GM12865 (cell line): Measurements from ENCODE around the gene POLR2J.
"Not testable (repeated sequence)": the region's sequence is repeated elsewhere in the genome, so short reads cannot be mapped to it uniquely, and the experiment has no call there.

ENCODE experiments used
- DNase-seq: peaks from one replicate; pipeline ENCODE4 v3.0.0; 2010; ENCODE audit warnings: low read depth
- H3K4me3 ChIP-seq: 2 replicates; pipeline ENCODE4 v1.5.1; 2011; ENCODE audit warnings: mild to moderate bottlenecking, low read depth, low read length, control low read depth
- CTCF ChIP-seq: IDR thresholded peaks from 2 replicates; pipeline ENCODE4 v1.5.1; 2011; ENCODE audit warnings: low read length, control low read depth, low read depth, inconsistent platforms; ENCODE audit not compliant: insufficient read depth; ENCODE audit errors: missing control alignments

POLR2J gene

GRCh38 chr7:102478314-102479208 lies at the start of gene POLR2J:
POLR2J (minus strand) TSS chr7:102478922; CDS start chr7:102478860, 62 bp downstream.
- peak; percentile 89 for DNase-seq
- TF ChIP-seq CTCF, result peak; percentile 33
- peak within 1 kb of the TSS; percentile 41 for H3K4me3 ChIP-seq

- DNase-seq, H3K4me3 ChIP-seq: not testable (repeated sequence)
Observed at GRCh38 chr7:102527822-102528793, 49.4 kb upstream of the POLR2J start.

DNA sequence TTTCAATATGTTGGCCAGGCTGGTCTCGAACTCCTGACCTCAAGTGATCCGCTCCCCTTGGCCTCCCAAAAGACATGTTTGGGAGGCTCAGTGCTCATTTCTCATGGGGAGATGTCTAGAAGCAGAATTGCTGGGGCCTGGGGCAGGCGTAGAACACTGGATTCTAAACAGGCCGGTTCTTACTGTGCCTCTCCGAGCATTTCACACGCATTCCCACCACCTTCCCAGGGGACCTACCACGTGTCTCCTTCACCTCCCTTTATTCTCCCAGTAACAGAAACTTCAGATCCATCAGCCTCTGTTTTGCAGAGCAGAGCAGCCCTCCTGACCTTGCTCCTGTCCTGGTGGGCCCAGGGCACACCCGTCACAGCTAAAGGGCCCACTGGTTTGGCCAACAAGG lies 48.5 kb upstream of the POLR2J start:
- not testable (repeated sequence) for H3K4me3 ChIP-seq, DNase-seq

GRCh38 chr7:102524803-102525202 lies 46.1 kb upstream of the POLR2J start:
- not testable (repeated sequence) for H3K4me3 ChIP-seq, DNase-seq

DNA sequence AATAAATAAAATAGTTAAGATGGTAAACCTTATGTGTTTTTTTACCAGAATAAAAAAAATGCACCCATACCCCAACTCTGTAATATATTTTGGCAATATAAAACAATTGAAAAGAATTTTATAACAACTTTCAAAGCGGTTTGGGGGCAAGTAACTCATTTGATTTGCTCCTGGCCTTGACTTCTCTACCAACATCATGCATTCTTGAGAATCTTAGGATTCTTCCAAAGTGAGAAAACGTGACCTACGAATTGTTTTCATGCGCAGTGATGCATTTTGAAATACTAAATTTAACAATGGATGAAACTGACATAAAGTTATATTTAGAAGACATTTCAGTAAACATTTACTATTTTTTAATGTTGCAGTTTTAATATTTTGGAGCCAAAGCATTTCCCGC lies 42.1 kb upstream of the POLR2J start:
- not testable (repeated sequence) for H3K4me3 ChIP-seq, DNase-seq

DNA sequence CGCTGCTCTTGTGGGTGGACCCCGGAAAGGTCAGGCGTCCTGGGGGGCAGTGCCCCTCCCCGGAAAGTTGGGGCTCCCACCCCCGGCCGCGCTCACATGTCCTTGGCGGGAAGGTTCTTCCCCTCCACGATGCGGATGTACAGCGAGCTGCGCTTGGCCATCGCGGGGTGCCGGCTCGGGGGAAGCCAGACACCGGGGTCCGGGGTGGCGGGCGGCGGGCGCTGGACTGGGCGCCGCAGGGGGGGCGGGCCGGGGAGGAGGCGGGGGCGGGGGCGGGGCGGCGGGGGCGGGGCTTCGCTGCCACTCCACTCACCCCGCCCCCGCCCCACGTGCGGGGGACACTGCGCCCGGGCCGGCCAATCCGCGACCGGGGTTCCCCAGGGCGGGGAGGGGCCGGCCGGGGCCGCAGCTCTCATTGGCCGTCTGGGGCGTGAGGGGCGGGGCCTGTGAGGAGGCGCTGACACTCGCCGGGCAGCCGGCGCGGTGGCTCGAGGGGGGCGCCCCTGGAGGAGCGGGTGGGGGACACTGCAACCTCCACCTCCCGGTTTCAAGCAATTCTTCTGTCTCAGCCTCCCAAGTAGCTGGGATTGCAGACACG lies 38.9 kb upstream of the POLR2J start, which contains the start of gene RASA4B:
Gene RASA4B, minus strand, starts transcription at position 228 of the 598 bp plus-strand sequence. Its CDS starts 67 bp downstream, at position 161.
- not testable (repeated sequence) for H3K4me3 ChIP-seq, DNase-seq

DNA sequence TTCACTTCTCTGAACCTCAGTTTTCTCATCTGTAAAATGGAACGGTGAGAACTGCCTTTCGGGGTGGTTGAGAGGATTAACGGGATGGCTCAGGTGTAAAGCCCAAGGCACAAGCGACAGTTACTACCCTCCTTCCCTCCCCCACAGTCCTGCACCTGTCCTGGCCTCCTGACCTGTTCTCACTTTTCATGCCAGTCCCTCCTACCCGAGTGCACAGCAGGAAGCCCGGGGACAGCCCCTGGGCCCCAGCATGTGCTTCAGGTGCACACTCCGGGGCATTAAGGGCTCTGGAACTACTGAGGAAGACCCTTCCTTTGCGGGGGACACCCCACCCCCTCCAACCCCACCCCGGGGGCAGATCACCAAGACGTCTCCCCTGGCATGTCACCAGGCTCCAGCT lies 38.2 kb upstream of the POLR2J start:
- H3K4me3 ChIP-seq, DNase-seq: not testable (repeated sequence)

DNA sequence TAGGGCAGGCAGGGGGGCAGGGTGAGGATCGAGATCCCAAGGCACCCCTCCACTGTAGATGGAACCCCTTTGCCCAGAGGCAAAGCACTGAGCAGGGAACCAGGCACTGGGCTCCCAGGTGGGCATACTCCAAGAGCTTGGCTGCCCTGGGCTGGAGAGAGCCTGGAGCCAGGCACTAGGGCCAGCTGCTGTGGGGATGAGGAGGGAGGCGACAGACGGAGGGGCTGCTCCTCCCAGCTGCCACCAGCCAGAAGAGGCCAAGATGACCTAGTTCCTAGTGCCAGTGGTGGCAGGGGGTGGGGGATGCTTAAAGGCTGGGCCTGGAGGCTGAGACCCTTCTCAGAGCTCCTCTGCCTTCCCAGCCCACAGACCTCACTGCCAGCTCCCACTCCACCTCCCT lies 37.2 kb upstream of the POLR2J start:
- DNase-seq, H3K4me3 ChIP-seq: not testable (repeated sequence)

DNA sequence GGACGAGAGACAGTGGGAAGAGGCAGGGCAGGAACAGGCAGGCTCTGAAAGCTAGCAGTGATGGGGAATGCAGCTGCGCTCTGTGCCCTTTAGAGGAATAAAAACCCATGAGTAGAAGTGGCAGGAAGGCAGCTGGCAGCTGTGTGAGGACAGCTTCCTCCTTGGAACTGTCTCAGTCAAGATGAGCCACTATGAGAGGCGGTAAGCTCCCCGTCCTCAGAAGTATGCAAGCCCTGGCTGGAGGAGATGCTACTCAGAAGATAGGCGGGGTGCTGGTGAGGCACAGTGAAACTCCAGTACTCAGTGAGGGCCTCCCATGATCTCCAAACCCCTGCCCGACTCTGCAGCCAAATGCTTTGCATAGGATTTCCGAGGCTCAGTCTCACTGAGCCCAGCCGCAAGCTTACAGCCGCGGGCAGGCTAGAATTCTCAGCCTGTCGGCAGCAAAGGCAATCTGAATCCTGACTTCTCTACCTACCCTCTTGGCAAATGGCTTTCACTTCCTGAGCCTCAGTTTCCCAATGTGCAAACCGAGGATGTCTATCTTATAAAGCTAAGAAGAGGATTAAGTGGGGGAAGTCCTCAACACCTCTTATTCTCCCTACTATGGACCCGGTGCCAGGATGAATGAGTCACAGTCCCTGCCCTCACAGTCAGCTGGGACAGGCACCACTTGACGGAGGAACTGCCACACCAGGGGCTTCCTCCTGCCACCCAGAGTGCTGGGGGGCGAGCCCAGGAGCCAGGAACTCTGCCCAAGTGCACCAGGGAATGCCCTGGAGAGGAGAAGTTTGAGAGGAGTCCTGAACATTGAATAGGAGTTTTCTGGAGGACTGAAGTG lies 36.4 kb upstream of the POLR2J start:
- not testable (repeated sequence) for H3K4me3 ChIP-seq

DNA sequence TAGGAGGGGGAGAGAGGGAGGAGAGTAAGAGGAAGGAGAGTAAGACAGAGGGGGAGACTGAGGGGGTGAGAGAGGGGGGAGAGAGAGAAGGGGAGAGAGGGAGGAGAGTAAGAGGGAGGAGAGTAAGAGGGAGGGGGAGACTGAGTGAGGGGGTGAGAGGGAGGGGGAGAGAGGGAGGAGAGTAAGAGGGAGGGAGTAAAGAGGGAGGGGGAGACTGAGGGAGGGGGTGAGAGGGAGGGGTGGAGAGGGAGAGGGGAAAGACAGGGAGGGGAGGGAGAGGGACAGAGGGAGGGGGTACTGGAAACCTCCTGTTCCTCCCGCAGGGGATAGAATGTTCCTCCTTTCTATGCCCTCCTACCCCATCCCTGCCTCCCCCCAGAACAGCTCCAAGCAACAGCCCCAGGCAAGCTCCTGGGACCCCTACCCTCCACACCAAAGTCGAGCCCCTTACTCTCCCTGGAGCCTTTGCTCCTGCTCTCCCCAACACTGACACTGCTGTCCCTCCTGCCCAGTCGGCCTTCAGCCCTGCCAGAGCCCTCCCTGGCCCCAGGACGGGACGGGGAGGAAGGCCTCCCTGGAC lies 34.0 kb upstream of the POLR2J start:
- peak; percentile 49 for DNase-seq
- peak overlapping the region; percentile 44 for H3K4me3 ChIP-seq

More for the DNA sequence above, 36.4 kb upstream of the POLR2J start:
- DNase-seq, result not testable (repeated sequence)

DNA sequence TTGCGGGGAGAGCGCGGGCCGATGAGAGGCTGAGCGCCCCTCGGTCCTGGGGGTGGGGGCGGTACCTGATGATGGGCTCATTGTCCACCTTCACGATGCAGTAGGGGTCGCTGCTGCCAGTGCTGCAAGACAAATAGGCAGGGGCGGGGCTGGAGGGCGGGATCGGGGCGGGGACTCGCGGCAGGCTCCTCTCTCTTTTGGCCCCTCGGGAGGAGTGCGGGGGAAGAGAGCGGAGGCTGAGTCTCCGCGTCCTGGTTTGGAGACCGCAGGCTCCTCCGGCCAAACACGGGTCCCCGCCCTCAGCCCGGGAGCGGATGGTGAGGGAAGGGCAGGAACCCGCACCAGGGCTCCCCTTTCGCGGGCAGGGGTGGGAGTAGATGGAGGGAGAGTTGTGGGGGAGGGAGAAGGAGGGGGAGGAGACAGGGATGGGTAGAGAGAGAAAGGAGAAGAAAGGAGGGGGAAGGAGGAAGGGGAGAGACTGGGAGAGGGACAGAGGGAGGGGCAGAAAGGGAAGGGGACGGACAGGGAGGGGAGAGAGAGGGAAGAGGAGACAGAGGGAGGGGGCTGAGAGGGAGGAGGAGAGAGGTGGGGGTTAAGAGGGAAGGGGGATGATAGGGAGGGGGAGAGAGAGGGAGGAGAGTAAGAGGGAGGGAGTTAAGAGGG lies 33.3 kb upstream of the POLR2J start:
- not testable (repeated sequence) for DNase-seq
- H3K4me3 ChIP-seq, result 0 out of 2 replicates have a peak overlapping the region, but pooled peaks have one; percentile 44

- not testable (repeated sequence) for H3K4me3 ChIP-seq, DNase-seq
Observed at GRCh38 chr7:102510575-102510974, 31.9 kb upstream of the POLR2J start.

- DNase-seq, H3K4me3 ChIP-seq: not testable (repeated sequence)
Observed at GRCh38 chr7:102507410-102508088, 28.8 kb upstream of the POLR2J start.

- DNase-seq, H3K4me3 ChIP-seq: not testable (repeated sequence)
Observed at GRCh38 chr7:102505298-102506185, 26.8 kb upstream of the POLR2J start.
